Gastrocnemius medialis (tissue), 4 donors: ENCODE data around the gene ATXN1. TPM values are rescaled to one million over a fixed set of nuclear protein-coding genes. Genes with fewer than 3 reads are reported as not detected.

Experiments used
- ATAC-seq, 2 donors: fragments of 150-250 bp; one replicate each; pipeline ENCODE4 v1.9.1; 2016
- DNase-seq, 2 donors: peaks; one replicate each; pipeline ENCODE4 v3.0.0-alpha.2; 2019
- H3K27ac ChIP-seq, 4 donors: fragments of 200-600 bp; sonication (generic); 1 replicate in 1 of 4; 2 replicates in 3 of 4; pipeline ENCODE4 v1.5.1; 2016 to 2018; ENCODE audit warnings: mild to moderate bottlenecking in 2 of 4, moderate library complexity in 1 of 4
- H3K27me3 ChIP-seq, 3 donors: fragments of 200-600 bp; sonication (generic) in 2 of 3; 1 replicate in 1 of 3; 2 replicates in 2 of 3; pipeline versions ENCODE4 v1.5.1 to v1.6.0; 2016 to 2019; ENCODE audit warnings: mild to moderate bottlenecking in 1 of 3, moderate library complexity in 1 of 3
- H3K36me3 ChIP-seq, 2 donors: fragments of 200-600 bp; sonication (generic) in 1 of 2; one replicate each; pipeline ENCODE4 v1.5.1; 2017 to 2018
- H3K4me1 ChIP-seq, 2 donors: fragments of 200-600 bp; sonication (generic) in 1 of 2; one replicate each; pipeline ENCODE4 v1.5.1; 2016 to 2017; ENCODE audit warnings: mild to moderate bottlenecking in 2 of 2
- H3K4me3 ChIP-seq, 4 donors: fragments of 200-600 bp; sonication (generic) in 3 of 4; 1 replicate in 1 of 4; 2 replicates in 3 of 4; pipeline ENCODE4 v1.5.1; 2016 to 2019; ENCODE audit warnings: mild to moderate bottlenecking in 2 of 4
- H3K9me3 ChIP-seq, 3 donors: fragments of 200-600 bp; sonication (generic) in 2 of 3; 1 replicate in 1 of 3; 2 replicates in 2 of 3; pipeline ENCODE4 v1.5.1; 2016 to 2019
- POLR2A ChIP-seq, 2 donors: fragments of 450-650 bp; IDR thresholded peaks; one replicate each; pipeline ENCODE4 v1.6.1; 2017; ENCODE audit warnings: antibody characterized with exemption in 2 of 2, mild to moderate bottlenecking in 2 of 2, moderate library complexity in 2 of 2
- in situ Hi-C, 4 donors: fragments of 200-750 bp; cut with MboI; loops; one replicate each; pipeline versions ENCODE4 v1.15.0 to v1.8.0; 2017; ENCODE audit warnings: low sequenced_read_pairs in 4 of 4
- intact Hi-C: fragments of 100-400 bp; cut with DNase I; formaldehyde crosslinking; loops from one replicate; pipeline ENCODE4 v1.15.1; 2023; ENCODE audit warnings: low total_unique reads
- total RNA-seq, 4 donors: library from RNA; depleted of rRNA; stranded (reverse); fragments of >200 nt; gene quantifications; one replicate each; pipeline versions ENCODE4 v1.1.0 to v1.2.3, GENCODE V29; 2016
- TF ChIP-seq, protein P1 (sequence below), 5 experiments: fragments of 450-650 bp in 3 of 5; fragments of 200-600 bp in 2 of 5; sonication (generic) in 2 of 5; IDR thresholded peaks in 4 of 5; conservative IDR thresholded peaks in 1 of 5; 1 replicate in 4 of 5; 2 replicates in 1 of 5; pipeline ENCODE4 v1.5.1; 2016 to 2019; ENCODE audit warnings: antibody characterized with exemption in 5 of 5, mild to moderate bottlenecking in 3 of 5, moderate library complexity in 3 of 5

The ATXN1 gene
- total RNA-seq, 4 donors from 2014 or later: 21.8 to 42.9 (median 33.1) TPM

- DNase-seq (no peak), ATAC-seq (no peak)
- no peaks in the 10 kb centered on the region for H3K9me3 ChIP-seq
- H3K4me3 ChIP-seq: no peak overlapping the region
- TF ChIP-seq, protein P1, sequence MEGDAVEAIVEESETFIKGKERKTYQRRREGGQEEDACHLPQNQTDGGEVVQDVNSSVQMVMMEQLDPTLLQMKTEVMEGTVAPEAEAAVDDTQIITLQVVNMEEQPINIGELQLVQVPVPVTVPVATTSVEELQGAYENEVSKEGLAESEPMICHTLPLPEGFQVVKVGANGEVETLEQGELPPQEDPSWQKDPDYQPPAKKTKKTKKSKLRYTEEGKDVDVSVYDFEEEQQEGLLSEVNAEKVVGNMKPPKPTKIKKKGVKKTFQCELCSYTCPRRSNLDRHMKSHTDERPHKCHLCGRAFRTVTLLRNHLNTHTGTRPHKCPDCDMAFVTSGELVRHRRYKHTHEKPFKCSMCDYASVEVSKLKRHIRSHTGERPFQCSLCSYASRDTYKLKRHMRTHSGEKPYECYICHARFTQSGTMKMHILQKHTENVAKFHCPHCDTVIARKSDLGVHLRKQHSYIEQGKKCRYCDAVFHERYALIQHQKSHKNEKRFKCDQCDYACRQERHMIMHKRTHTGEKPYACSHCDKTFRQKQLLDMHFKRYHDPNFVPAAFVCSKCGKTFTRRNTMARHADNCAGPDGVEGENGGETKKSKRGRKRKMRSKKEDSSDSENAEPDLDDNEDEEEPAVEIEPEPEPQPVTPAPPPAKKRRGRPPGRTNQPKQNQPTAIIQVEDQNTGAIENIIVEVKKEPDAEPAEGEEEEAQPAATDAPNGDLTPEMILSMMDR (IDR thresholded peaks at IDR 0.05 in 4 of 5, conservative IDR thresholded peaks at IDR 0.05 in 1 of 5): no peak
- TF ChIP-seq POLR2A (IDR thresholded peaks at IDR 0.05): no peak
- in situ Hi-C loops: no loop called here
- H3K27ac ChIP-seq: no peak overlapping the region
- no peaks in the 10 kb centered on the region for H3K36me3 ChIP-seq
- peaks cover 9 to 16% of the 10 kb centered on the region in 2 donors for H3K4me1 ChIP-seq
- intact Hi-C loops: no loop called here
- no peaks in the 10 kb centered on the region for H3K27me3 ChIP-seq
Measured at GRCh38 chr6:16369140-16369745, 392.0 kb downstream of the ATXN1 start.

DNA sequence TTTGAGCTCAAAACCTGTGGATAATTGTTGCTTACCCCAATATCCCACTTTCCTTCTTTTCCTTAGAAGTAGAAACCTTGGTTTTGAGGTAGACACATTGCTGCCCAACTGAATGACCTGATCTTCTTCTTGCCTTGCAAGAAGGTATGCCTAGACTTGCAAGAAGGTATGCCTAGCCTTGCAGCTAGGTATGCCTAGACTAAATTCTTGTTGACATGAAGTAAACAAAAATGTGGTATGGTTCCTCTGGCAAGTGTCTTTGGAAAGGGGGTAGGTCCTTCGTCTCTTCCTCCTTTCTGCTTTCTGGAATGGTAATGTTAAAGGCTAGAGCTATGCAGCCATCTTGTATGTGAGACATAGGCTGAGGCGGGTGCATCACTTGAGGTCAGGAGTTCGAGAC is 393.7 kb downstream of the ATXN1 start:
- in situ Hi-C loops (no loop called here), intact Hi-C loops (no loop called here)

DNA sequence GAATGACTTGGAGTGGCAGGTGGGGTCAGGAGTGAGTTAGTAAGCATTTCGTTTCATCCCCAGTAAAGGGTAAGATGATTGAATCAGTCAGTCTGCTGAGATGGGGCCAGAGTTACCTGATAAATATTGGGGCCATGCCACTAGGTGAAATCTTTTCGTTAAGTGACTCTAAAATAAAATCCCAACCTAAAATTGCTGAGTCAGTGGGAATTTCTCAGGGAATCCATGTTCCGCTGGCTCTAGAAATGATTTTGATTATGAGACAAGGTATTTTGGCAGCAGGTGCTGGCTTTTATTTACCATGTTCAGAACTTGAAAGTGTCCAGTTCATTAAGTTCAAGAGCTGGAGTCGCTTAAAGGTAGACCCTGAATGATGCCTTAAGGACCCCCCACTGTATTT is 397.5 kb downstream of the ATXN1 start:
- H3K36me3 ChIP-seq: no peaks in the 10 kb centered on the region
- no peak for ATAC-seq
- H3K27ac ChIP-seq: no peak overlapping the region
- H3K4me1 ChIP-seq: peaks cover 5 to 13% of the 10 kb centered on the region in 2 donors
- DNase-seq: no peak
- H3K4me3 ChIP-seq: no peak overlapping the region
- H3K27me3 ChIP-seq: no peaks in the 10 kb centered on the region
- in situ Hi-C loops: no loop called here
- no peaks in the 10 kb centered on the region for H3K9me3 ChIP-seq
- intact Hi-C loops: no loop called here
- no peak for TF ChIP-seq POLR2A (IDR thresholded peaks at IDR 0.05)
- TF ChIP-seq, protein P1 (IDR thresholded peaks at IDR 0.05 in 4 of 5, conservative IDR thresholded peaks at IDR 0.05 in 1 of 5): no peak

More for the DNA sequence above, 393.7 kb downstream of the ATXN1 start:
- ATAC-seq (no peak), DNase-seq (no peak)
- Histone ChIP-seq H3K4me3 (no peak overlapping the region), H3K27me3 (no peaks in the 10 kb centered on the region), H3K27ac (no peak overlapping the region), H3K9me3 (no peaks in the 10 kb centered on the region), H3K4me1 (peaks cover 9 to 16% of the 10 kb centered on the region in 2 donors), H3K36me3 (no peaks in the 10 kb centered on the region)
- TF ChIP-seq, protein P1 (IDR thresholded peaks at IDR 0.05 in 4 of 5, conservative IDR thresholded peaks at IDR 0.05 in 1 of 5): no peak
- TF ChIP-seq POLR2A (IDR thresholded peaks at IDR 0.05): no peak

DNA sequence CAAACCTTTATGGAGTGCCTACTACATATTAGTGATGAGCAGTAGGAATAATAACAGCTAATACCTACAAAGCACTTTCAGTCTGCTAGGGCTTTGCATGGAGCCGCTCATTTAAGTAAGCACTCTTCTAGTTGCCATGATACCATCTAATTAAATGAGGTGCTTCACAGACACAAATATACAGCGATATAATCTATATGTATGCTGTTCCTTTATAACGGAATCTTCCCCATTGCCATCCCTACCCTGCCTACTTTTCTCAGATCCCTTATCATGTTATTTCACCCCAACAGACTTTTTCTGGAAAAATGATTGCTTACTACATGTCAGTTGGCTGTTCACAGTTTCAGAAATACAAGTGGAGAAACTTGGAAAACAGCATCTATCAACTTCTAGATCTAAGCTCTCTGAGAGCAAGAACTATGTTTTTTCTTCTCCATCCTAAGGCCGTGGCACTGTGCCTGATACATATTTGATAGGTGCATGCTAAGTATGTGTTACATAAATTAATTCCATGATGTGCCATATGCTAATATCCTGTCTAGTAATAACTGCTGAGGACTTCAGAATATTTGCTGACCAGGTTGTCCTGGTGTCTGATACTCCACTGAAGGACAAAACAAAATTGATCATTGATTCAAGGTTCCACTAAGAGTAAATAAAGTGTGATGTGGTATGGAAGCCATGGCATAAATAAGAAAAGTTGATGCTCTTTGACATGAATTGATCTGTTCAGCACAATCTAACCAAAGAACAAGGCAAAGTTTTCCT is 398.3 kb downstream of the ATXN1 start:
- H3K36me3 ChIP-seq: no peaks in the 10 kb centered on the region
- H3K4me1 ChIP-seq: peaks cover 0 to 7% of the 10 kb centered on the region in 2 donors
- TF ChIP-seq, protein P1 (IDR thresholded peaks at IDR 0.05 in 4 of 5, conservative IDR thresholded peaks at IDR 0.05 in 1 of 5): no peak
- TF ChIP-seq POLR2A (IDR thresholded peaks at IDR 0.05): no peak
- H3K27ac ChIP-seq: no peak overlapping the region
- no peak for ATAC-seq
- no peaks in the 10 kb centered on the region for H3K9me3 ChIP-seq
- DNase-seq: no peak
- no peak overlapping the region for H3K4me3 ChIP-seq
- no peaks in the 10 kb centered on the region for H3K27me3 ChIP-seq
- intact Hi-C loops: no loop called here
- in situ Hi-C loops: no loop called here
